GM21528 (cell line): ENCODE data around the gene DTX3.
"Not testable (repeated sequence)": the region's sequence is repeated elsewhere in the genome, so short reads cannot be mapped to it uniquely, and the experiment has no call there.

Experiments
- ATAC-seq: cut with Tn5 transposase; IDR thresholded peaks from one replicate; pipeline ENCODE4 v1.9.1; 2021; ENCODE audit warnings: mild to moderate bottlenecking, moderate library complexity; ENCODE audit not compliant: unreplicated experiment, low FRiP score

Gene DTX3

DNA sequence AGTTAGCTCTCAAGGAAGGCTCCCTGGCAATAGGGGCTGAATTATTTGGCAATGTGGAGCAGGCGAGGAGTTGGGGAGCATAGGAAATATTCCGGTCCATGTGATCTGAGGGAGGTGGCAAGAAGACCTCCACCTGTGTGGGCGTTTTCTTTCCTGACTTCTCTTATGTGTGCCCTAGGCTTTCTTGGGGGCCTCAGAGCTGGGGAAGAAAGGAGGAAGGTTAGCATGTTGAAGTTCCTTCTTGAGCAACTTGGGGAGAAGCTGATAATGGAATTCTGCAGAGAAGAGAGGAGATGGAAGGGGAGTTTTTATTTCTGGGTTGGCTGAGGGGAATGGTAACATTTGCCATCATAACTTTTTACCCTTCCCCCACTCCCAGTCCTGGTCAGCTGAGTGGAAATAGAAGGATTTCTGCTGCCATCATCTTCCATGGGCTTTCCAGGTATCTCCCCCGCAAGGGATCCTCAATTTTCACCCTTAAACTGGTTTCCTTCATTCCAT lies 1.2 kb downstream of the DTX3 start:
- ATAC-seq: no peak

DNA sequence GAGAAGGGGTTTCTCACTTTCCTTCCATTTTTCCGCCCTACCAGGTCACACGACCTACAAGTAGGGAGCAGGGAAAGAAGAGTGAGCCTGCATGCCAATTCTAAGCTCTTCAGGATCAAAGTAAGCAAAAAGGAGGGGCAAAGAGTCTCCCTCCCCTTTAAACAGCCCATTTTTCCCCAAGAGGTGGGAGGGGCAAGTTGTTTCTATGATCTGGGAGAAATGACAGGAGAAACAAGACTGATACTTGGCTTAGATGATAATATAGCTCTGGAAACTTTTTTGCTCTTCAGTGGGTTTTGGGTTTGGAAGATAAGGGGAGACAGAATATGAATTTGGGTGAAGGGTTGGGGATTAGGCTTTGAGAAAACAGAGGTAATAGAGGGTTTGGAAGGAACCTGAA lies 1.8 kb downstream of the DTX3 start:
- ATAC-seq: no peak

DNA sequence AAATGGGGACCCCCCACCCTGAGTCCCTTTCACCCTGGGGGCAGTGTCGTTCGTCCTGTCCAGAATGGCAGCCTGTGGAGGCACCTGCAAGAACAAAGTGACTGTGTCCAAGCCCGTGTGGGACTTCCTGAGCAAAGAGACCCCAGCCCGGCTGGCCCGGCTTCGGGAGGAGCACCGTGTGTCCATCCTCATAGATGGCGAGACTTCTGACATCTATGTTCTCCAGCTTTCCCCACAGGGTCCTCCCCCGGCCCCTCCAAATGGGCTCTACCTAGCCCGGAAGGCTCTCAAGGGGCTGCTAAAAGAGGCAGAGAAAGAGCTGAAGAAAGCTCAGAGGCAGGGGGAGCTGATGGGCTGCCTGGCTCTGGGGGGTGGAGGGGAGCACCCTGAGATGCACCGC lies 2.2 kb downstream of the DTX3 start:
- no peak for ATAC-seq

DNA sequence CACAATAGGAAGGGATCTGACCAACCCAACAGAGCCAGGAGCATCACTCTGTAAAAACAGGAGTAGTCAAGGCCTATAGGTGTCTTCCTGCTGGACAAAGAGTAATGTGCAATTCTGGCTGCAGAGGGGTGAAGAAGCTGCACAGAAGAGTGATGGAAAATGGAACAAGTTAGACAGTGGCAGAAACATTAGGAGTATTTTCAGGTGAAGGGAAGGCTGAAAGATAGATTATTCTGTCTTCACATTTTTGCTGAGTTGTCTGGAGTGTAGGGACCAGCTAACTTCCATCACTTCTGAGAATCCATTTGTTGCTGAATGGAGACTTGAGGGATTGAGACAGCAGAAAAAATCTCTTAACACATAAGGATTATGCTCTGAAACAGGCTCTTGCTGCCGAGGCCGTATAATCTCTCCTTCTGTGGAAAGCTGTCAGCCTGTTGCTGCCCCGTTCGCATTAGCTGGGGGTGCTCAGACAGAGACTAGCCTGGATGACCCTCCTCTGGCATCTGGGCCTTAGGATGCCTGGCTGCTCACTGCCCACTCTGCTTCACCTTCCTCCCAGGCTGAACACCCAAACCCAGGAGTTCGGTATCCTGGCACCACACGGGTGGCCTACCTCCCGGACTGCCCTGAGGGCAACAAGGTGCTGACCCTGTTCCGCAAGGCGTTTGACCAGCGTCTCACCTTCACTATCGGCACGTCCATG lies 3.5 kb downstream of the DTX3 start:
- no peak for ATAC-seq

DNA sequence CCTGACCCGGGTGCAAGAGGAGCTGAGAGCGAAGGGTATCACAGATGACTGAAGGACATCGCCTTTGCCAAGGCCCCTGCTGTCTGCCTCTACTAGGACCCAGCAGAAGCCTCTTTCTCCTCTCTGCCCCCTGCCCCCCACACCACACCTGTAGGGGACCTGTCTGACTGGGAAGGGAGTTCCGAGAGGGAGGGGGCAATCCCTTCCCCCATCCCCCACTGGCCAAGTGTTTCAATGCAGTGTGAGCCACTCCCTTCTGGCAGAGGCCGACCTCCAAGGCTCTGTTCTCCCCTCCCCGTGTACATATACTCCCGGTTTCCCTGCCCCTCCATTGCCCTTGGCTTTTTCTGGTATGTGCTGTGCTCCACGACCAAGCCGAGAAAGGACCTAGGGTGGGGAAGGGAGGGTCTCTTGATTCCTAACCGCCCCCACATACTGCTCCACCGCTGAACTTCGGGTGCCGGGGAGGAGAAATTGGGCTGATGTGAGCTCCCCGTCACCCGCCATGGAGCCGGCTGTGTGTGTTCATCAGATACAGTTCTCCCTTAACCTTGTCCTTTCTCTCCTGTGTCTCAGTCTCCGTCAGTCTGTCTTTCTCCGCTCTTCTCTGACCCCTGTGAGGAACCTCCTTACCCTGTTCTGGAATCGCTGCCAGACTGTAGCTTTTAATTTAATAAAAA lies 4.6 kb downstream of the DTX3 start:
- no peak for ATAC-seq

DNA sequence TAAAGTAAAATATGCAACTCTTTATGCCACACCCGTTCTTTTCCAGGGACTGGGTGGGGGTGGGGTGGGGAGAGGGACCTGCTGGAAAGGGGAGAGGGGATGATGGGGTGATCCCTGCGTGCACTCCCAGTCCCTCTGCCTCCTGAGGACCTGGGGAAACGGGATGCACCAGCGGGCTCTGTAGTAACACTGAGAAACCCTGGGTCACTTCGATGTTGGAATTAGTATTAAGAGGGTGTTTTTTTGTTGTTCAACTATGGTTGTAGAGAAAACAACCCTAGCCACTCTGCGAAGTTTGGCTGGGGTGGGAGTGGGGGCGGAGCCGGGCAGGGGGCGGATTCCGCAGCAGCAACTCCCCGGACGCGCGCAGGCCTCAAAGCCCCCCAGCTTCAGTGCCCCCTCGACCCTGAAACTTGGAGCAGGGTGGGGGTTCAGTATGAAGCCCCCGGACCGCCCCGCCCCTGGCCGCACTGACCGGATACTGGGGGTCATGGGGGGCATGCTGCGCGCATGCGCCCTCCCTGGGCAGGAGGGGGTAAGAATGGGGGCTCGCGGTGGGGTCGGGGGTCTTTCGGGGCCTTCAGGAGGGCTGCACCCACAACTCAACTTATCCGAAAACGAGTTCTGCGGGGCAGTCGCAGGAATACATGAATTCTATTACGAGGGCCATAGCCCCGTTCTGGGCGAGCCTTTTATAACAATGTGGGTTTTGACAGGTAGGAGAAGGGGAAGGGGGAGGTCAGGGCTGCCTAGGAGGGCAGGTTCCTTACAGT lies 5.3 kb downstream of the DTX3 start:
- no peak for ATAC-seq

DNA sequence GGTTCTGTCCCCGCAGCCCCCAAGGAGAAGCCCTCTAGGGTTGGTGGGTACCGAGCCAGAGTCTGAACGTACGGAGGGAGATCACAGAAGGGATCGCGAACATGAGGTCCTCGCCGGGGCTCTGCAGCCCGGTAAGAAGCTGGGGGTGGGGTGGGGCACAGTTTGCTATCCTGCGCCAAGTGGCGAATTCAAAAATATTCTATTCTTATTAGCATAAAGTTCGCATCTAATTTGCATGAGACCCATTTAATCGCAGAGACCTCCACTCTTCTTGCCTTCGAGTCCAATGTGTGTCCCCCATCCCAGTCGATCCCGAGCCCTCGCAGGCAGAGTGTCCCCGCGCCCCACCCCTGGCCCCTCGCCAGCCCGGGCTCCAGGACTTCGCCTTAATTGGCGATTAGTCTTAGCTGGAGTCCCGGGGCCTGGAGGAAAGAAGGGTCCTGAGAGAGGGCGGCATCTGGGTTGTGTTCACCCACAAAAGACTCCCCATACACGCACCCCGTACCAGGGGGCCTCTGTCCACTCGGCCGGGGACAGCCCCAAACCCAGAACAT lies 6.0 kb downstream of the DTX3 start:
- no peak for ATAC-seq

DNA sequence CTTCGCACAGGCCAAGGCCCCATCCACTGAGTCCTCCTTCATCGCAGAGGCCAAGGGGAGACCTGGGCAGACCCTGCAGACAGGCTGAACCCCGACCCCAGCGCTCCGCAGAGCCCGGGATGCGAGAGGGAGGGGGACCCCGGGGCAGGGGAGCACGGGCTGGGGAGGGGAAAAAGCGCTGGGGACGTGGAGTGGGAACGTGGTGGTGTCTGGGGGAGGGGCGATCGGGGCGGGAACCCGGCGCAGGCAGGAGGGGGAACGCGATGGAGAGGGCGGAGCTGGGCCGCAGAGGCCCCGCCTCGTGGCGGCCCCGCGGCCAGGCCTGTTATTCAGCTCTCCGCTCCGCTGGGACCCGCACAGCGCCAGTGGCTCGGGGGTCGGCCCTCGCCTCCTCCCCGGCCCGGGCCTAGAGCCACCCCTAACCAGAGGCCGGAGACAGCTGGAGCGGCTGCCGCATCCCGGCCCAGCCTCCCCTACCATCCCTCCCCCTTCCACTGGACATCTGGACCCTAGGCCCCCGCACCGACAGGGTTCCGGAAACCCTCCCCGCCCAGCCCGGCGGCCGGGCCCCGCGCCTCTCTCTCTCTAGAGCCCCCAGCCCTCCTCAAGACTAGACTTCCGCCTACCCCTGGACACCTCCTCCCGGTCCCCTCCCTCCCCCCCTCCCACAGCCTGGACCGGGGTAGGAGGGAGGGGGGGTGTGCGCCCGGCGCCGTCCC lies 6.6 kb downstream of the DTX3 start, which contains the start of gene ARHGEF25:
Gene ARHGEF25 (plus strand): TSS at position 328 of the 719 bp plus-strand sequence. CDS start 460 bp downstream, outside the sequence.
- no peak for ATAC-seq

DNA sequence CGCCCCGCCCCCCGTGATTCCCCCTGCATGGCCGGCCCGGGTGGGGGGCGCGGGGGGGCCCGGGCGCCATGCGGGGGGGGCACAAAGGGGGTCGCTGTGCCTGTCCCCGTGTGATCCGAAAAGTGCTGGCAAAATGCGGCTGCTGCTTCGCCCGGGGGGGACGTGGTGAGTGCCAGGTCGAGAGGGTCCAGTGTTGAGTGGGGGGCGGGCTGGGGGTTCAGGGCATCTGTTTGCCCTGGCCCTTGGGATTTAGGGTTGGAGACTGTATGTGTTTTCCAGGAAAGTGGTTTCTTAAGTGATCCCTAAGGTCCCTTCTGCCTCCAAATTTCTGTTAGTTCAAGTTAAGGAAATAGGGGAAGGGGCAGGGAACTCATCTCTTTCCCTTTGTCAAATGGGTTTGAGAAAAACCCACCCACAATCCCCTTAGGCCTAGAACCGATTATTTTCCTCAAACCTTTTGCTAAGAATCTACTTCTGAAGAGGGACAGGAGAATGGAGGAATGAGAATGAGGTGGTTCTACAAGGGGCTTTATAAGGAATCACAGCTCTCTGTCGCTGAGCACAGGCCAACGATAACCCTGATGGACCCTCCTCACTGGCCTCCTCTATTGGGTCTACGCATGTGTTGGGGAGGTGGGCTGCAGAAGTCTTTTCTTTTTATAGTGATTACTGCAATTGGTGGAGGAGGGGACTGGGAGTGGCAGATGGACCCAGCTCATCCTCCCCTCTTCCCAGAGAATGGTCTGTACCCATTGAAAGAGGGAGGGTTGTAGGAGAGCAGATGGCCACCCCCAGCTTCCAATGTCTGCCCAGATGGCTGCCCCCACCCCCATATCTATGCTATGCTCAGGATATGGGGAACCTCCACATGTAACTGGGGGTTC lies 7.4 kb downstream of the DTX3 start:
- ATAC-seq: no peak

DNA sequence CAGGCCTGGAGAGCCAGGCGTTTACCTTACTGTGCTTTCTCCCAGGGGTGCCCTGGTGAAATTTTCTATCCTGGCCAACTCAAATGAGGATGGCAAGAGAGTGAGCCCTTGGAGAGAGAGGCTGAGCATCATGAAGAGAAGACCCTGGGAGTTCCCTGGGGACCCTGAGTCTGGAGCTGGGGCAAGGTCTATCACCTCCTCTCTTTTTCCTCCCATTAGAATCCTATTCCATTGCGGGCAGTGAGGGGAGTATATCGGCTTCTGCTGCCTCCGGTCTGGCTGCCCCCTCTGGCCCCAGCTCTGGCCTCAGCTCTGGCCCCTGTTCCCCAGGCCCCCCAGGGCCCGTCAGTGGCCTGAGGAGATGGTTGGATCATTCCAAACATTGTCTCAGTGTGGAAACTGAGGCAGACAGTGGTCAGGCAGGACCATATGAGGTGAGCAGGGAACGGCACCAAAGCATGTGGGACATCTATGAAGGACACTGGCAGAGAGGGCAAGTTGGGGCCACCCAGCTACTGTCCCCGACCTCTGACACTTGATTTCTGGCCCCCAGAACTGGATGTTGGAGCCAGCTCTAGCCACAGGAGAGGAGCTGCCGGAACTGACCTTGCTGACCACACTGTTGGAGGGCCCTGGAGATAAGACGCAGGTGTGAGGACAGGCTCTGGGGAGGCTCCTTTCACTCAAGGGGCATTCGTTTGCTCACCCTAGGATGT lies 8.2 kb downstream of the DTX3 start:
- no peak for ATAC-seq

DNA sequence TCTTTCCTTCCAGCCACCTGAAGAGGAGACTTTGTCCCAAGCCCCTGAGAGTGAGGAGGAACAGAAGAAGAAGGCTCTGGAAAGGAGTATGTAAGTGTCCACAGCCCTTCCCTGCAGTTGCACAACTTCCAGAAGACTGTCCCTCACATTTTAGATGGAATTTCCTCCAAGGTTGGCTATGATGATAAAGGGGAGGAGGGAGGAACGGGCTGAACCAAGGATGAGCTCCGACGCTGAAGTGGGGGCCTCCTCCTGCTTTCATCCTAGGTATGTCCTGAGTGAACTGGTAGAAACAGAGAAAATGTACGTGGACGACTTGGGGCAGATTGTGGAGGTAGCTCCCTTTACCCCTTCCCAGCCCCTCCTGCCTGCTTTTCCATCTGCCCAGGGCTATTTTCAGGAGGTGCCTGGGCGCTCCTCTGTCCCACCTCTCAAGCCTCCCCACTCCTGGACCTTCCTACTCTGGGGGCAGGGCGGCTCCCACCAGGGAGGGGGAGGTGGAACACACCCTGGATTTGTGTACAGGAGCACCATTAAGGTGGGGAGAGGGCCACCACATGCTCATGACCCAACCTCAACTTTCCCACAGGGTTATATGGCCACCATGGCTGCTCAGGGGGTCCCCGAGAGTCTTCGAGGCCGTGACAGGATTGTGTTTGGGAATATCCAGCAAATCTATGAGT lies 8.9 kb downstream of the DTX3 start:
- no peak for ATAC-seq

DNA sequence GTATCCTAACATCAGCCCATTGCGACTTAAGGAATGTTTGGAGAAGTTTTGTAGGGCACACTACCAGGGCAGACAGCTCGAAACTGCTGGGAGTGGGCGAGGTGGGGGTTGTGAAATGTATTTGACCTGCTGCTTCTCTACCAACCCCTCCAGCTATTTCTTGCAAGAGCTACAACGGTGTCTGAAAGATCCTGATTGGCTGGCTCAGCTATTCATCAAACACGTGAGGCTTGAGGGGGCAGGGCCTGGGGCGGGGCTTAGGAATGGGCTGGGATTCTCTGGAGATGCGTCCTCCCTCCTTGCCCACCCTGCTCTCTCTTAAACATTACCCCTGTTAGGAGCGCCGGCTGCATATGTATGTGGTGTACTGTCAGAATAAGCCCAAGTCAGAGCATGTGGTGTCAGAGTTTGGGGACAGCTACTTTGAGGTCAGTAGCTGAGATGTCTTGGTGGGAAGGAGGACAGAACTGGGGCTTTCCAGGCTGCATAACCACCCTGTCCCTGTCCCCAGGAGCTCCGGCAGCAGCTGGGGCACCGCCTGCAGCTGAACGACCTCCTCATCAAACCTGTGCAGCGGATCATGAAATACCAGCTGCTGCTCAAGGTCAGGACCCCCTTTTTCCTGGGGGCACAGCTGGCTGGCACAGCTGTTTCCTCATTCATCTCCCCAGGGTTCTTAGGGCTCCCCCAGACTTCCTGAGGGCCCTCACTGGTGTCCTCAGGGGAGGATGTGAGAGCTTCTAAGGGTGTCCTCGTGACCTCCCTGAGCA lies 9.7 kb downstream of the DTX3 start:
- peak; percentile 60 for ATAC-seq

DNA sequence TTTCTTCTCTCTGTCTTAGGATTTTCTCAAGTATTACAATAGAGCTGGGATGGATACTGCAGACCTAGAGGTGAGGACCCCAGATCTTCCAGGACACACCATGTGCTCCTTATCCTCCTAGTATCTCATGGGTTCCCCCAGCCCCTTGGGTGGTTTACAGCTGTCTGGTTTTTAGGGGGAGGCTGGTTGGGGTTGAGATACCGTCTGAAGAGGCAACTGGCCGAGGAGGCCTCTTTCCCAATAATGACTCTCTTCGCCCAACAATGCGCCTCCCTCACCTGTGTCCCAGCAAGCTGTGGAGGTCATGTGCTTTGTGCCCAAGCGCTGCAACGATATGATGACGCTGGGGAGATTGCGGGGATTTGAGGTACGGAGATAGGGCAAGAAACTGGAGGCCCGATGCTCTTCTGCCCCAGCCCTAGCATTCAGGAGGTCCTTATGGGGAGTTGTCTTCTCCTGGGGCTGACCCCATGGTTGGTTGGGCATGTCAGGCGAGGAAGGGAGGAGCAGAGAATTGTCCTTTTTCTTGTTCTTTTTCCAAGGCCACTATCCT lies 10.4 kb downstream of the DTX3 start:
- ATAC-seq: no peak

DNA sequence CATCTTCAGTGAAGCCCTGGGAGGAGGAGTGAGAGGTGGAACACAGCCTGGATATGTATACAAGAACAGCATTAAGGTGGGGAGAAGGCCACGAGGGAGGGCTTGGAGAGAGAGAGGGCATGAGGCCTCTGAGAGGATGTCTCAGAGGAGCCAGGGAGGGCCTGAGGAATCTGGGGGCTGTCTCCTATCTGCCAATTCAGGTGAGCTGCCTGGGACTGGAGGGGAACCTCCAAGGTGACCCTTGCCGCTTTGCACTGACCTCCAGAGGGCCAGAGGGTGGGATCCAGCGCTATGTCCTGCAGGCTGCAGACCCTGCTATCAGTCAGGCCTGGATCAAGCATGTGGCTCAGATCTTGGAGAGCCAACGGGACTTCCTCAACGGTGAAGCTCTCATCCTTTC lies 11.0 kb downstream of the DTX3 start:
- ATAC-seq: no peak

DNA sequence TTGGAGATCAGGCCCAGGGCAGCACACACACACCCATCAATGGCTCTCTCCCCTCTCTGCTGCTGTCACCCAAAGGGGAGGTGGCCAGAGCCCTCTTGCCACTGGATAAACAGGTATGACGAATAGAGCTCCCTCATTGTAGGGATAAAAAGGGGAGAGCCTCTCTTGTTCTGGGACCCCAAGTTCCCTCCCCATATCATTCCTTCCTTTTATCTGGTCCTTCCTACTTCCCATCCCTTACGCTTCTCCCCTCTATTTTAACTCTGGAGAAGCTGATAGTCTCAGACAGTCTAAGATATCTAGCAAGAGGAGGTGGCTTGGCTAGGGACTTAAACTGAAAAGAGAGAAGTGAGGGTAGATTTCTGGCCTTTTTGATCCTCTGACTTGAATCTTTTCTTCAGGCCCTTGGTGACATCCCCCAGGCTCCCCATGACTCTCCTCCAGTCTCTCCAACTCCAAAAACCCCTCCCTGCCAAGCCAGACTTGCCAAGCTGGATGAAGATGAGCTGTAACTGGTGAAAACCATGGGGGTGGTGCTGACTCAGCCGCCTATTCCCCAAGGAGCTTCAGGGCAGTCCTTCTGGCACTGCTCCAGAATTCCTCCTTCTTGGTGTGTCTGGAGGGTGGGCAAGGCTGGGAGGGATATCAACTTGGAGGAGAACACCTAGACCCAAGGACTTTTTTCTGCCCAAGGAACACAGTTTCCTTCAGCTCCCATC lies 11.9 kb downstream of the DTX3 start:
- ATAC-seq: no peak

DNA sequence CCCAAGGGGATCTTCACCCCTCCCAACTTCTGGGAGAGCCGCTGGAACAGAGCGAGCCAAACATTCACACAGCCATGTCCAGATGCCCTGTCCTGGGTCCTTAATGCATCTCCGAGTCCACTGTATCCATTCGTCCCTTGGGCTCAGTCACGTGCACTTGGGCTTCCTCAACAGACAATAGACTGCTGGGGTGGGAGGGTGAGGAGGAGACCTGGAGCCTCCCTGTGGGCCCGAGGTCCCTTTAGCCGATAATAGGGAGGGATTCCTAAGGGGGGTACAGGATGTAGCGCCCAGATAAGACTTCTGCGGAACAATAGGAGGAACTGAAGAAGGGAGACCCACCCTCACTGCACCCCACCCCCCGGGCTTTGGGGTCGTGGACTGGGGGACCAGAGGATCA lies 13.3 kb downstream of the DTX3 start:
- ATAC-seq: no peak

DNA sequence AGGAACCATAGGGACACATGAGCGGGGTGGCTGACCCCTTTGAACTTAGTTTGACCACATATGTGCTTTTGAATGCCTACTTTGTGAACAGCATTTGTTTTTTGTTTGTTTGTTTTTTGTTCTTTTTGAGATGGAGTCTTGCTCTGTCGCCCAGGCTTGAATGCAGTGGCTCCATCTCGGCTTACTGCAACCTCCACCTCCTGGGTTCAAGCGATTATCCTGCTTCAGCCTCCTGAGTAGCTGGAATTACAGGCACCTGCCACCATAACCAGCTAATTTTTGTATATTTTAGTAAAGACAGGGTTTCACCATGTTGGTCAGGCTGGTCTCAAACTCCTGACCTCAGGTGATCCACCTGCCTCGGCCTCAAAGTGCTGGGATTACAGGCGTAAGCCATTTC lies 13.8 kb downstream of the DTX3 start:
- ATAC-seq: not testable (repeated sequence)
